ENCODE results near the gene TANK.

DNA sequence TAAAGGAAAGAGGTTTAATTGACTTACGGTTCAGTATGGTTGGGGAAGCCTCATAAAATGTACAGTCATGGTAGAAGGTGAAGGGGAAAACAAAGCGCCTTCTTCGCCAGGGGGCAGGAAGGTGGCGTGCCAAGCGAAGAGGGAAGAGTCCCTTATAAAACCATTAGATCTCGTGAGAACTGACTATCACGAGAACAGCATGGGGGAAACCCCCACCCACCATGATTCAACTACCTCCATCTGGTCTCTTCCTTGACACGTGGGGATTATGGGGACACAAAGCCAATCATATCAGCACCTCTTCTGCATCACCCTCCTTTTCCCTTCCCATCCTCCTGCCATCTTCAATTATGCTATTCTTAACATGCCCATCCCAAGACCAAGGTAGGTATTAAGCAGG lies 29.9 kb upstream of the TANK start:
- TF ChIP-seq EZH2phosphoT487 (IDR thresholded peaks at IDR 0.05; ENCODE audit: borderline replicate concordance, low read length) (no peak), CTCF (IDR thresholded peaks at IDR 0.05; ENCODE audit: low read depth, low read length, poor library complexity, severe bottlenecking) (no peak)

All from DOHH2 (cell line).